IMR-90 (cell line): ENCODE measurements around the gene MLIP. TPM values are rescaled to one million over a fixed set of nuclear protein-coding genes. Genes with fewer than 3 reads are reported as not detected.

ENCODE experiments used
- ATAC-seq: fragments of 200-7000 bp; cut with Tn5 transposase; 2 replicates; pipeline ENCODE4 v1.9.1; 2020; ENCODE audit warnings: low read depth, mild to moderate bottlenecking, moderate library complexity
- BruUV-seq: library from RNA; stranded (reverse); fragments of 400-500 nt; replicated peaks from 2 replicates; lab custom pipeline; 2021; lab: Mats Ljungman, UMichigan
- CTCF ChIA-PET: fragments of 300-600 bp; formaldehyde crosslinking; extraction: SDS; loops from one replicate; lab custom pipeline; 2021; ENCODE audit warnings: antibody characterized with exemption; lab: Yijun Ruan, JAX
- POLR2A ChIA-PET: fragments of 300-600 bp; sonication (Branson Sonifier 250); formaldehyde crosslinking; loops from one replicate; lab custom pipeline; 2022; ENCODE audit warnings: antibody characterized with exemption; ENCODE audit not compliant: unreplicated experiment; lab: Charles Lee
- DNase-seq: peaks from one replicate; pipeline ENCODE4 v3.0.0; 2013
- H2AFZ ChIP-seq: replicated peaks from 2 replicates; pipeline ENCODE3; 2013; ENCODE audit warnings: low read length, mild to moderate bottlenecking; ENCODE audit not compliant: poor library complexity
- H2AK5ac ChIP-seq: 2 replicates; pipeline ENCODE4 v1.6.1; 2013; ENCODE audit warnings: low read depth, low read length, inconsistent platforms
- H2AK9ac ChIP-seq: replicated peaks from 2 replicates; pipeline ENCODE3; 2013; ENCODE audit warnings: mild to moderate bottlenecking, low read depth, low read length, moderate library complexity; ENCODE audit not compliant: poor library complexity
- H2BK120ac ChIP-seq: 2 replicates; pipeline ENCODE4 v1.6.1; 2013; ENCODE audit warnings: low read depth, low read length, inconsistent platforms
- H2BK15ac ChIP-seq: 3 replicates; pipeline ENCODE4 v1.6.1; 2013; ENCODE audit warnings: low read depth, low read length, inconsistent platforms
- H2BK20ac ChIP-seq: 2 replicates; pipeline ENCODE4 v1.6.1; 2013; ENCODE audit warnings: low read depth, mild to moderate bottlenecking, inconsistent platforms, low read length, moderate library complexity
- H2BK5ac ChIP-seq: 2 replicates; pipeline ENCODE4 v1.6.1; 2013; ENCODE audit warnings: mild to moderate bottlenecking, low read depth, low read length, inconsistent platforms; ENCODE audit not compliant: poor library complexity, severe bottlenecking
- H3K14ac ChIP-seq: replicated peaks from 2 replicates; pipeline ENCODE4 v1.6.1; 2013; ENCODE audit warnings: low read depth, low read length, inconsistent platforms
- H3K18ac ChIP-seq: 2 replicates; pipeline ENCODE4 v1.6.1; 2013; ENCODE audit warnings: low read depth, low read length, control low read depth
- H3K23ac ChIP-seq: 2 replicates; pipeline ENCODE4 v1.6.1; 2013; ENCODE audit warnings: low read depth, low read length, inconsistent platforms
- H3K27ac ChIP-seq: 2 replicates; pipeline ENCODE4 v1.5.1; 2013; ENCODE audit warnings: mild to moderate bottlenecking, control low read depth, low read length; ENCODE audit not compliant: insufficient read depth
- H3K27me3 ChIP-seq: 2 replicates; pipeline ENCODE4 v1.6.1; 2013; ENCODE audit warnings: low read length; ENCODE audit not compliant: control insufficient read depth, insufficient read depth
- H3K36me3 ChIP-seq: 2 replicates; pipeline ENCODE4 v1.6.1; 2013; ENCODE audit warnings: low read length, mixed read lengths; ENCODE audit not compliant: control insufficient read depth, insufficient read depth
- H3K4ac ChIP-seq: 2 replicates; pipeline ENCODE4 v1.6.1; 2013; ENCODE audit warnings: low read depth, low read length, inconsistent platforms
- H3K4me1 ChIP-seq: 2 replicates; pipeline ENCODE4 v1.6.1; 2013; ENCODE audit warnings: low read length, mixed read lengths; ENCODE audit not compliant: control insufficient read depth, insufficient read depth
- H3K4me2 ChIP-seq: 2 replicates; pipeline ENCODE4 v1.6.1; 2013; ENCODE audit warnings: low read depth, mild to moderate bottlenecking, control low read depth, low read length, moderate library complexity
- H3K4me3 ChIP-seq: 2 replicates; pipeline ENCODE4 v1.5.1; 2013; ENCODE audit warnings: low read depth, mild to moderate bottlenecking, control low read depth, low read length, moderate library complexity; ENCODE audit not compliant: insufficient read depth
- H3K56ac ChIP-seq: 2 replicates; pipeline ENCODE4 v1.6.1; 2013; ENCODE audit warnings: low read length, inconsistent platforms; ENCODE audit not compliant: insufficient read depth; ENCODE audit errors: extremely low read depth
- H3K79me1 ChIP-seq, 2 experiments: 2 replicates each; pipeline ENCODE4 v1.6.1; 2013; ENCODE audit warnings: low read length in 2 of 2, inconsistent platforms in 1 of 2, low read depth in 1 of 2
- H3K9ac ChIP-seq: 2 replicates; pipeline ENCODE4 v1.6.1; 2013; ENCODE audit warnings: low read depth, low read length, control low read depth
- H3K9me1 ChIP-seq: 2 replicates; pipeline ENCODE4 v1.6.1; 2013; ENCODE audit warnings: low read length, inconsistent platforms; ENCODE audit not compliant: insufficient read depth
- H3K9me3 ChIP-seq: 2 replicates; pipeline ENCODE4 v1.6.1; 2013; ENCODE audit warnings: low read length; ENCODE audit not compliant: control insufficient read depth, insufficient read depth
- H4K20me1 ChIP-seq: 2 replicates; pipeline ENCODE4 v1.6.1; 2013; ENCODE audit warnings: low read length, inconsistent platforms; ENCODE audit not compliant: insufficient read depth
- H4K5ac ChIP-seq: 2 replicates; pipeline ENCODE4 v1.6.1; 2013; ENCODE audit warnings: mild to moderate bottlenecking, low read depth, low read length, control low read depth
- H4K8ac ChIP-seq, 2 experiments: 2 replicates each; pipeline ENCODE4 v1.6.1; 2013; ENCODE audit warnings: low read depth in 2 of 2, low read length in 2 of 2, control low read depth in 1 of 2, inconsistent platforms in 1 of 2
- H4K91ac ChIP-seq: 2 replicates; pipeline ENCODE4 v1.6.1; 2013; ENCODE audit warnings: low read depth, low read length, inconsistent platforms; ENCODE audit not compliant: insufficient read depth
- BHLHE40 ChIP-seq: fragments of 150-350 bp; IDR thresholded peaks from 2 replicates; pipeline ENCODE4 v1.6.1; 2016; ENCODE audit warnings: mild to moderate bottlenecking, low read depth, low read length
- CEBPB ChIP-seq: IDR thresholded peaks from 2 replicates; pipeline ENCODE4 v1.6.1; 2012; ENCODE audit warnings: low read depth, low read length, improper control_type of control experiment
- CTCF ChIP-seq: conservative IDR thresholded peaks from 2 replicates; pipeline ENCODE4 v1.5.1; 2012; ENCODE audit warnings: mild to moderate bottlenecking, low read depth, low read length, improper control_type of control experiment
- ELK1 ChIP-seq: fragments of 150-350 bp; IDR thresholded peaks from 2 replicates; pipeline ENCODE4 v1.6.1; 2016; ENCODE audit warnings: low read depth, mild to moderate bottlenecking, low read length, moderate library complexity, borderline replicate concordance
- POLR2A ChIP-seq: IDR thresholded peaks from 2 replicates; pipeline ENCODE4 v1.6.1; 2012; ENCODE audit warnings: mild to moderate bottlenecking, low read depth, low read length
- WGBS, 2 experiments: methylation state at CpG; one replicate each; pipeline versions ENCODE4 v1.1.5 to v1.1.7; 2013; ENCODE audit warnings: missing lambda C conversion rate in 2 of 2; ENCODE audit not compliant: insufficient read length in 1 of 2; ENCODE audit errors: extremely low coverage in 2 of 2; 5-methylcytosine and 5-hydroxymethylcytosine counted together
- dilution Hi-C: fragments of 300-500 bp; cut with HindIII; formaldehyde crosslinking; loops from one replicate; pipeline ENCODE4 v1.14.3; 2018; ENCODE audit warnings: low sequenced_read_pairs; ENCODE audit not compliant: unreplicated experiment
- in situ Hi-C: fragments of 300-500 bp; cut with MboI; formaldehyde crosslinking; loops from 3 replicates; pipeline ENCODE4 v1.14.3; 2019; ENCODE audit warnings: low sequenced_read_pairs, inconsistent platforms, mixed read lengths
- intact Hi-C: fragments of 100-400 bp; cut with micrococcal nuclease; formaldehyde crosslinking; loops from 2 replicates; pipeline ENCODE4 v1.10.0; 2022
- polyA plus RNA-seq, 3 experiments: library from polyadenylated mRNA; depleted of rRNA; stranded (reverse); fragments of >200 nt; gene quantifications; 2 replicates each; pipeline ENCODE4 v1.2.3, GENCODE V29; 2012; ENCODE audit warnings: low replicate concordance in 1 of 3
- total RNA-seq: library from RNA; depleted of rRNA; stranded (reverse); fragments of >200 nt; gene quantifications from 2 replicates; pipeline ENCODE4 v1.2.3, GENCODE V29; 2012

Gene MLIP
- total and polyA plus RNA-seq, 2 of the 4 experiments (the other 2 are of a cell fraction): not detected

- Histone ChIP-seq H2AK9ac (no peak overlapping the region), H3K4ac (no peak overlapping the region), H3K23ac (no peak overlapping the region), H3K27me3 (no peaks in the 10 kb centered on the region), H3K9ac (no peak overlapping the region), H3K4me1 (no peaks in the 10 kb centered on the region), H2BK20ac (no peak overlapping the region), H4K8ac (no peak overlapping the region), H3K4me2 (no peak overlapping the region), H3K9me1 (no peaks in the 10 kb centered on the region), H2BK5ac (no peak overlapping the region), H4K91ac (no peak overlapping the region), H3K4me3 (no peak overlapping the region), H3K79me1 (no peaks in the 10 kb centered on the region), H3K9me3 (no peaks in the 10 kb centered on the region), H2BK15ac (no peak overlapping the region), H4K5ac (no peak overlapping the region), H2AK5ac (no peak overlapping the region), H3K18ac (no peak overlapping the region), H3K56ac (no peak overlapping the region), H3K14ac (no peak overlapping the region), H4K20me1 (no peaks in the 10 kb centered on the region), H2AFZ (no peak overlapping the region), H2BK120ac (no peak overlapping the region), H3K36me3 (no peaks in the 10 kb centered on the region), H3K27ac (no peak overlapping the region)
- CTCF ChIA-PET: interaction anchor here (1.6 kb wide), 1 partner anchor 107 kb away, joined by 3 read pairs; no protein-coding TSS in a partner anchor
- POLR2A ChIA-PET: no interaction called here
- dilution Hi-C loops (no loop called here), intact Hi-C loops (no loop called here), in situ Hi-C loops (no loop called here)
- no TSS peak for BruUV-seq
- 63% methylated on average over 2 of the region's 6 CpGs; no CpG with 5 or more reads in 1 of the 2 experiments for WGBS, 2 experiments
- TF ChIP-seq POLR2A (no peak), ELK1 (no peak), CEBPB (no peak), BHLHE40 (no peak), CTCF (no peak)
- ATAC-seq: no peak
- no peak for DNase-seq
These were observed 17.8 kb upstream of the MLIP start for GRCh38 chr6:54093326-54093948.
